GM23338 (cell line): ENCODE results near the gene PTGIR.

Source experiments
- ETS1 ChIP-seq: IDR thresholded peaks from 2 replicates; pipeline ENCODE4 v1.6.1; 2016; ENCODE audit warnings: antibody characterized with exemption
- EZH2 ChIP-seq: fragments of 200-600 bp; sonication (generic); IDR thresholded peaks from one replicate; pipeline ENCODE4 v1.8.0; 2017; ENCODE audit warnings: antibody characterized with exemption, mild to moderate bottlenecking, low read depth; ENCODE audit not compliant: unreplicated experiment
- EZH2phosphoT487 ChIP-seq: fragments of 200-600 bp; sonication (generic); IDR thresholded peaks from one replicate; pipeline ENCODE4 v1.8.1; 2018; ENCODE audit warnings: antibody characterized with exemption; ENCODE audit not compliant: unreplicated experiment
- JUNB ChIP-seq: IDR thresholded peaks from one replicate; pipeline ENCODE4 v1.6.1; 2016; ENCODE audit warnings: antibody characterized with exemption; ENCODE audit not compliant: unreplicated experiment
- POLR2AphosphoS5 ChIP-seq: IDR thresholded peaks from 2 replicates; pipeline ENCODE4 v1.6.1; 2016; ENCODE audit warnings: antibody characterized with exemption, low read depth
- REST ChIP-seq: IDR thresholded peaks from one replicate; pipeline ENCODE4 v1.6.1; 2018; ENCODE audit warnings: antibody characterized with exemption; ENCODE audit not compliant: unreplicated experiment
- TF ChIP-seq, protein P1 (sequence below), 2 experiments: fragments of 200-600 bp in 1 of 2; sonication (generic) in 1 of 2; conservative IDR thresholded peaks; 2 replicates each; pipeline versions ENCODE4 v1.5.1 to v1.6.1; 2016 to 2017; ENCODE audit warnings: antibody characterized with exemption in 2 of 2, low read depth in 2 of 2, mild to moderate bottlenecking in 2 of 2, moderate library complexity in 1 of 2

- TF ChIP-seq EZH2phosphoT487 (no peak), EZH2 (no peak), JUNB (no peak), POLR2AphosphoS5 (no peak), ETS1 (no peak), REST (no peak)
- TF ChIP-seq, protein P1, sequence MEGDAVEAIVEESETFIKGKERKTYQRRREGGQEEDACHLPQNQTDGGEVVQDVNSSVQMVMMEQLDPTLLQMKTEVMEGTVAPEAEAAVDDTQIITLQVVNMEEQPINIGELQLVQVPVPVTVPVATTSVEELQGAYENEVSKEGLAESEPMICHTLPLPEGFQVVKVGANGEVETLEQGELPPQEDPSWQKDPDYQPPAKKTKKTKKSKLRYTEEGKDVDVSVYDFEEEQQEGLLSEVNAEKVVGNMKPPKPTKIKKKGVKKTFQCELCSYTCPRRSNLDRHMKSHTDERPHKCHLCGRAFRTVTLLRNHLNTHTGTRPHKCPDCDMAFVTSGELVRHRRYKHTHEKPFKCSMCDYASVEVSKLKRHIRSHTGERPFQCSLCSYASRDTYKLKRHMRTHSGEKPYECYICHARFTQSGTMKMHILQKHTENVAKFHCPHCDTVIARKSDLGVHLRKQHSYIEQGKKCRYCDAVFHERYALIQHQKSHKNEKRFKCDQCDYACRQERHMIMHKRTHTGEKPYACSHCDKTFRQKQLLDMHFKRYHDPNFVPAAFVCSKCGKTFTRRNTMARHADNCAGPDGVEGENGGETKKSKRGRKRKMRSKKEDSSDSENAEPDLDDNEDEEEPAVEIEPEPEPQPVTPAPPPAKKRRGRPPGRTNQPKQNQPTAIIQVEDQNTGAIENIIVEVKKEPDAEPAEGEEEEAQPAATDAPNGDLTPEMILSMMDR (conservative IDR thresholded peaks at IDR 0.05; ENCODE audit: low read depth in 2 of 2), result no peak
These were observed 1.6 kb upstream of the PTGIR start for GRCh38 chr19:46626446-46626845.
